ENCODE data around the gene ENO1. TPM values are rescaled to one million over a fixed set of nuclear protein-coding genes. Genes with fewer than 3 reads are reported as not detected.
"Not testable (repeated sequence)": the region's sequence is repeated elsewhere in the genome, so short reads cannot be mapped to it uniquely, and the experiment has no call there.

Gene ENO1
- 631 TPM for total RNA-seq

DNA sequence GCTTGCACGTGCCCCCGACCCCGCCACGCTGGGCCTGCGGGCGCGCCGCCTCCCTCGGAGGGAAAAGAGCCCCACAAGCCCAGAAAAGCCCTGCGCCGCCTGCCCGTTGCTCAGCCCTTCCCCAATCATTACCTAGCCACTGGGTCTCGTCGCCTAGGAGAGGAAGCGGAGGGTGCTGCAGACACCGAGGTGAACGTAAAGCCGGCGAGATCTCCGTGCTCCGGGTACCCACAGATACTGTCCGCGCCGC lies at the start of gene ENO1:
ENO1 (minus strand) TSS at position 239 of the 250 bp plus-strand sequence. CDS start 3,778 bp downstream, outside the sequence.
- DNase-seq (ENCODE audit: low spot score), result no peak

GRCh38 chr1:8926707-8927694 lies 48.5 kb upstream of the ENO1 start:
- no peak for DNase-seq (ENCODE audit: low spot score)

GRCh38 chr1:8925960-8926359 lies 47.5 kb upstream of the ENO1 start:
- DNase-seq (ENCODE audit: low spot score), result no peak

GRCh38 chr1:8925406-8925805 lies 46.9 kb upstream of the ENO1 start:
- no peak for DNase-seq (ENCODE audit: low spot score)

DNA sequence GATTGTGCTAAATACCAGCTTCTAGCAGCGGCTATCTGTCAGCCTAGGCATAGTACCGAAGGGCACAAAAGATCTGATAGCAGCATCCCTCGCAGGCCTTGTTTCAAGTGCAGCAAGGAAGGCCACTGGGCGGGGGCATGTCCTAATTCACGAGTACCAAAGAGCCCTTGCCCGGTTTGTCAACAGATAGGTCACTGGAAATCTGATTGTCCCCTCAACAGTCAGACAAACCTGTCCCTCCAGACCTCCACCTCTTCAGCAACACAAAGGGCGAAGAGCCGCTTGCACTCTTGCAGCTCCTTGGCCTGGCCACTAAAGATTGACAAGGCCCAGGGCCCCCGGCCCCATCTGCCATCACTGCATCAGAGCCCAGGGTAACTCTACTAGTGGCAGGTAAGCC lies 44.5 kb upstream of the ENO1 start:
- no peak for DNase-seq (ENCODE audit: low spot score)

- DNase-seq (ENCODE audit: low spot score), result not testable (repeated sequence)
Observed at GRCh38 chr1:8917536-8917935, 39.0 kb upstream of the ENO1 start.

DNA sequence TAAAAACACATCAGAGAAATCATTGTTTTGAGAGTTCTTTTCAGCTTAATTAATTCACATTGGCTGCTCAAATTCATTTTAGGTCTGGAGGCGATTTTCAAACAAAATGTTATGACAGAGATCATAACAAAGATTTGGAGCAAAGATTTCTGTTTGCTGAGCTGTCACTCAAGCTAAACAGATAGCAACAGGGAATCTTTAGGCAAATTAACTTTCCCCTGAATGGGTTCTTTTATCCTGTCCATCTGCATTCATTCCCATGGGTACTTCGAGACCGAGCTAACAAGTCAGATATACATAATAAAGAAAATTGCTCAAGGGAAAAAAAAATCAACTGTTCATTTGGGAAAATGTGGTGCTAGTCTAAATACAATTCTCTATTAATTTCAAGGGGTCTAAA lies 37.0 kb upstream of the ENO1 start:
- no peak for DNase-seq (ENCODE audit: low spot score)

DNA sequence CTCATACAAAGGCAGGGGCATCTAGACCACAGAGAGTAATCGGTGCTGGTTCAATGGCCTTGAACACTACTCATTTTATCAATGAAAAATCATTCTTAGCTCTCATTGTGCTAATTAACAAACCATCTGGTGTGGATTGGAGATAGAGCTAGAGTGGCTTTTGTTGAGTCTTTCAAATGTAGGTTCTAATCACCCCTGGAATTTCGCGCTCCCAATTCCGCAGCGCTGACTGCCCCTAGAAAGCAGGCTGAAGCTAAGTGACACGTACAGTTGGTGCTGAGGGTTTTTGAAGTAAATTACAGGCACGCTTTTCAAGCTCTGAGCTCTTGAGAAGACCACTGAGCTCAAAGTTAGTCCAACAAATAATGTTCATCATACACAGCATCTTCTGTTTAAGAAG lies 36.0 kb upstream of the ENO1 start:
- DNase-seq (ENCODE audit: low spot score), result no peak

GRCh38 chr1:8913457-8913856 lies 35.0 kb upstream of the ENO1 start:
- no peak for DNase-seq (ENCODE audit: low spot score)

DNA sequence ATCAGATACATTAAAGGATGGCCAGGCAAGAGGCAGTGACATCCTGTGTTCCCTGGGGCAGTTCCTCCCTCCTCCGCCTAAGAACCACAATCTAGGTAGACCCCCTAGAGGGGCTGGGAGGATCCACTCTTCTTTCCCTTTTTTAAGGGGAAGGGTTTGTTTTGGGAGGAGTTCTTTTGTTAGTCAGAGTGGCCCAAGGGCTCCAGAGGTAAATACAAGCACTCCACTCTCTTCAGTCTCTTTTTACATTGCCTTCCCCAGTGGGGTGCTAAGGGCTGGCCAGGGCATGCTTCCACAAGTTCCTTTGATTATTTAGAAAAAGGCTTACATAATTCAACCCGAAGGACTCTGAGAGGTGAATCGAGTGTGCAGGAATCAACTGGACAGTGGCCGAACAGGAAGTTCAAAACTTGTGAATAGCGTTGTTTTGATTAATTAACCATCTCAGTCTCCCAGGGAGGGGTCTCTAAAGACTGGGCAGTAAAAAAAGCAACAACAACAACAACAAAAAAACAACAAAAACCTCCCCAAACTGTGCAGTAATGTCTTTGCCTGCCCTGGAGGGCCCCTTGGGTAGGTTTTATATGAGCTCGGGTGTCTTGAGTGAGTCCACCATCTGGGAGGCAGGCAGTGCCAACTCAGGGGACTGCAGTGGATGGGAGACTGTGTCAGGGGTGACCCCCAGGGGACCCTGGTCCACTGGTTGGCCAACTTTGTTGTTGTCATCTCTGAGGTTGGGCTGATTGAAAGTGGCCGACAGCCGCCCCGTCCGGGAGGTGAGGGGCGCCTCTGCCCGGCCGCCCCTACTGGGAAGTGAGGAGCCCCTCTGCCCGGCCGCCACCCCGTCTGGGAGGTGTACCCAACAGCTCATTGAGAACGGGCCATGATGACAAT lies 33.2 kb upstream of the ENO1 start:
- DNase-seq (ENCODE audit: low spot score), result no peak

- DNase-seq (ENCODE audit: low spot score), result no peak
Observed at GRCh38 chr1:8910914-8911313, 32.4 kb upstream of the ENO1 start.

GRCh38 chr1:8910331-8910730 lies 31.8 kb upstream of the ENO1 start:
- no peak for DNase-seq (ENCODE audit: low spot score)

DNA sequence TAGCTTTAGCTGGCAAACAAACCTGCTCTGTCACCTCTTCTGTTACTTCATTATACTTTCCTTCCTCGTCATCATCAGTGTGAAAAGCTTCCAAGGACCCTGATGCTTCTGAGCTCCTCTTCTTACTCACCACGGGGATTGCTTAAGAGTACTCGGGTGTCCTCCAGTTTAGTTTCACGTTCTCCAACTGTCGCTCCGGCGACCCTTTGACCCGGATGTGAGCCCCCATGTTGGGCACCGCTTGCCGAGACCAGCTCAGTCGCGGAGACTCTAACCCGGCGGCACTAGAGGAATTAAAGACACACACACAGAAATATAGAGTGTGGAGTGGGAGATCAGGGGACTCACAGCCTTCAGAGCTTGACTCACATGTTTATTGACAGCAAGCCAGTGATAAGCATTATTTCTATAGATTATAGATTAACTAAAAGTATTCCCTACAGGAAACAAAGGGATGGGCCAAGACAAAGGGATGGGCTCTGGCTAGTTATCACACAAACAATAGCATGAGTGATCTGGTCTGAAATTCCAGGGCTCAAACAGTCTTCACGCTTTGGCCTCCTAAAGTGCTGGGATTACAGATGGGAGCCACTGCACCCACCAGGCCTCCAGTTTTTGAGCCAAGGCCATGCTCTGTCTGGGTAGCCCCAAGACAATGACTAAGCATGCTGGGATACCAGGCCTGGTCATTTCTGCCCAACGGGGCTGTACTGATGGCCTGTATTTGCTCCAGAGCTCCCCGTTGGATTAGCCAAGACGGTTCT lies 30.1 kb upstream of the ENO1 start:
- no peak for DNase-seq (ENCODE audit: low spot score)

DNA sequence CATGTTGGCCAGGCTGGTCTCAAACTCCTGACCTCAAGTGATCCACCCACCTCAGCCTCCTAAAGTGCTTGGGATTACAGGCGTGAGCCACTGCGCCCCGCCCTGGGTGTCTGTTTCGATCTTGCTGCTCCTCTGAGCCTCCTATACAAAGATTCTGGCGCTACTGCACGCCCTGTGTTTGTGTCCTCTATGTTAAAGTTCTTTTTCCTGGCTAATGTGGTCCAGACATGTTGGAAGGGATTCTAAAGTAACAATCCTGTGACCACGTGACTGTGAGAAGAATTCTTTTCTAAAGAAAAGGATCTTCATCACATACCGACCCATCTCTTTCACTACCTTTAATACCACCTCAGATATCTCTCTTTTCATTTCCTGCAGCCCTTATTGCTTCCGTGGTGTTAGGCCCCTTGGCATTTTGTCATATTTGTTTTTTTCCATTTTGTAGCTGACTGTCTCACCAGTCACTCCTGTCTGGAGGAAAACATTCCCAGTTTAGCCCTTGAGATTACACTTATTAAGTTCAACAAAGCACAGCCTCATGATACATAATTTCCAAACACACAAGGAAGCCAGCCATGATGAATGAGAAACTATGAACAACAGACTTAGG lies 27.2 kb upstream of the ENO1 start:
- no peak for DNase-seq (ENCODE audit: low spot score)

DNA sequence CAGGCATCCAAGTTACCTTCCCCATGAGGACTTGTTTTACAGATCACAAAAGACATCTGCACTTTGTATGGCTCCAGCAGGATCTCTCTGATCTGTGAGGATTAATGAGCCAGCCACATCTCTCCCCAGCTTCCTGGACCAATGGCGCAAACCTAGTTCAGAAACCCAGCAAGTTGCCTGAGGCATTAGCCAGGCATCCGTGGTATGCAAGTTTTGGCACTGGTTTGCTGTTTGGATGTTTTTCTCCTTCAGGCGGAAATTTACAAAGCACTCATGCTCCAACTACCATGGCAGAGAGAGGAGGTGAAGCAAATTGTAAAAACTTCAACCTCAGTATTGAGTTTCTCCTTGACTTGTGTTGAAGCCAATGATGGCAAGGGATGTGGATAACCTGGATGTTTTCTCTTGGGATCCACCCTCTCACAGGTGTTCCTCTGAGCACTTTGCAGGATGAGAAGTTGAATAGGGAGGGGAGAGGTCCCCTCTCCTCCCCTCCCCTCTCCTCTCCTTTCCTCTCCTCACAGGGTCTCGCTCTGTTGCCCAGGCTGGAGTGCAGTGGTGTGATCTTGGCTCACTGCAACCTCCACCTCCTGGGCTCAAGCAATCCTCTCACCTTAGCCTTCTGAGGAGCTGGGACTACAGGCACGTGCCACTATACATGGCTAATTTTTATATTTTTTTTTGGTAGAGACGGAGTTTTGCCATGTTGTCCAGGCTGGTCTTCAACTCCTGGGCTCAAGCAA lies 25.6 kb upstream of the ENO1 start:
- DNase-seq (ENCODE audit: low spot score), result peak; percentile 51

GRCh38 chr1:8903410-8903809 lies 24.9 kb upstream of the ENO1 start:
- DNase-seq (ENCODE audit: low spot score), result no peak

DNA sequence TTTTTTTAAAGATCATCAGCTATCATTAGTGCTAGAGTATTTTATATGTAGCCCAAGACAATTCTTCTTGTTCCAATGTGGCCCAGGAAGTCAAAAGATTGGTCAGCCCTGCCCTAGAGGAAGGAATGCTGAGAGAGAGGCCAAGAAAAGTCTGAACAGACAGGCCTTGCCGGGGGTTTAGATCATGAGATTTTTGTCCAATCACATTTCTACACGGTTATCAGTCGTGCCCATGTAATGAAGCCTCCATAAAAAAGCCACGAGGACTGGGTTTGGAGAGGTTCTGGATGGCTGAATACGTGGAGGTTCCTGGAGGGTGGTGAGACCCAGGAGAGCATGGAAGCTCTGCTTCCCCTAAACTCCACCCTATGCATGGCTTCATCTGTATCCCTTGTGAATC lies 24.3 kb upstream of the ENO1 start:
- DNase-seq (ENCODE audit: low spot score), result no peak

DNA sequence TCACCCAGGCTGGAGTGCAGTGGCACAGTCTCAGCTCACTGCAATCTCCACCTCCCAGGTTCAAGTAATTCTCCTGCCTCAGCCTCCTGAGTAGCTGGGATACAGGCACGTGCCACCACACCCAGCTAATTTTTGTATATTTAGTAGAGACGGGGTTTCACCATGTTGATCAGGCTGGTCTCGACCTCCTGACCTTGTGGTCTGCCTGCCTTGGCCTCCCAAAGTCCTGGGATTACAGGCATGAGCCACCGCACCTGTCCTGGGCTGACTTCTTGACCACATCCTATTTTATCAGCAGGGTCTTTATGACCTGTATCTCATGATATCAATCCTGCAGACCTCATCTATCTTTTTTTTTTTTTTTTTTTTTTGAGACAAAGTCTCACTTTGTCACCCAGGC lies 22.2 kb upstream of the ENO1 start:
- not testable (repeated sequence) for DNase-seq (ENCODE audit: low spot score)

DNA sequence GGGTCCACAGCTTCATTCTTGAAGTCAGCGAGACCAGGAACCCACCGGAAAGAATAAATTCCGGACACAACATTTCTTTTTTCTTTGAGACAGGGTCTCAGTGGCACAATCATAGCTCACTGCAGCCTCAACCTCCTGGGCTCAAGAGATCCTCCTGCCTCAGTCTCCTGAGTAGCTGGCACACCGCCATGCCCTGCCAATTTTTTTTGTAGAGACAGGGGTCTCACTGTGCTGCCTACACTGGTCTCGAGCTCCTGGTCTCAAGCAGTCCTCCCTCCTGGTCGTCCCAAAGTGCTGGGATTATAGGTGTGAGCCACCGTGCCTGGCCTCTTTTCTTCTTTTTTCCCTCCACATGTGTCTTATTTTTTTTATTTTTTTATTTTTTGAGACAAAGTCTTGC lies 20.6 kb upstream of the ENO1 start:
- no peak for DNase-seq (ENCODE audit: low spot score)

- not testable (repeated sequence) for DNase-seq (ENCODE audit: low spot score)
Observed at GRCh38 chr1:8898418-8898817, 19.9 kb upstream of the ENO1 start.

GRCh38 chr1:8897505-8897904 lies 19.0 kb upstream of the ENO1 start:
- DNase-seq (ENCODE audit: low spot score), result not testable (repeated sequence)
